Posterior vena cava (tissue), 2 donors: Measurements from ENCODE around the gene PPT1. TPM values are rescaled to one million over a fixed set of nuclear protein-coding genes. Genes with fewer than 3 reads are reported as not detected.

Source experiments
- DNase-seq: peaks from one replicate; pipeline ENCODE4 v3.0.0-alpha.2; 2020; ENCODE audit warnings: low spot score
- intact Hi-C, 2 donors: fragments of 100-400 bp; cut with DNase I; formaldehyde crosslinking; loops; one replicate each; pipeline versions ENCODE4 v1.14.1 to v1.14.2; 2022 to 2023
- long read RNA-seq, 2 donors: library from polyadenylated mRNA; unstranded; transcript quantifications; one replicate each; pipeline ENCODE4 v2.0.0, GENCODE V29; 2020 to 2021
- total RNA-seq, 2 donors: library from RNA; stranded (reverse); fragmentation: NEBNext Ultra II Directional; extraction: Animal tissue kit (Norgen Biotek cat#: 25700); gene quantifications; one replicate each; pipeline ENCODE4 v1.2.1, GENCODE V29; 2021
- donor health status: DM: yes; HTN: yes; CAD: no.
- donor health status: DM: yes; HTN: yes; CAD: no.

The PPT1 gene
- 10 to 100 TPM; 66.2 to 96.3 TPM for total RNA-seq
- long read RNA-seq, donor 1, full-length matches to known transcripts: 57 of 66 reads
- long read RNA-seq, donor 1, partial matches to known transcripts: 8 of 66 reads
- long read RNA-seq, donor 1, other reads (novel, unspliced or antisense): 1 of 66 reads
- long read RNA-seq, donor 2, full-length matches to known transcripts: 219 of 234 reads
- long read RNA-seq, donor 2, partial matches to known transcripts: 6 of 234 reads
- long read RNA-seq, donor 2, other reads (novel, unspliced or antisense): 9 of 234 reads

DNA sequence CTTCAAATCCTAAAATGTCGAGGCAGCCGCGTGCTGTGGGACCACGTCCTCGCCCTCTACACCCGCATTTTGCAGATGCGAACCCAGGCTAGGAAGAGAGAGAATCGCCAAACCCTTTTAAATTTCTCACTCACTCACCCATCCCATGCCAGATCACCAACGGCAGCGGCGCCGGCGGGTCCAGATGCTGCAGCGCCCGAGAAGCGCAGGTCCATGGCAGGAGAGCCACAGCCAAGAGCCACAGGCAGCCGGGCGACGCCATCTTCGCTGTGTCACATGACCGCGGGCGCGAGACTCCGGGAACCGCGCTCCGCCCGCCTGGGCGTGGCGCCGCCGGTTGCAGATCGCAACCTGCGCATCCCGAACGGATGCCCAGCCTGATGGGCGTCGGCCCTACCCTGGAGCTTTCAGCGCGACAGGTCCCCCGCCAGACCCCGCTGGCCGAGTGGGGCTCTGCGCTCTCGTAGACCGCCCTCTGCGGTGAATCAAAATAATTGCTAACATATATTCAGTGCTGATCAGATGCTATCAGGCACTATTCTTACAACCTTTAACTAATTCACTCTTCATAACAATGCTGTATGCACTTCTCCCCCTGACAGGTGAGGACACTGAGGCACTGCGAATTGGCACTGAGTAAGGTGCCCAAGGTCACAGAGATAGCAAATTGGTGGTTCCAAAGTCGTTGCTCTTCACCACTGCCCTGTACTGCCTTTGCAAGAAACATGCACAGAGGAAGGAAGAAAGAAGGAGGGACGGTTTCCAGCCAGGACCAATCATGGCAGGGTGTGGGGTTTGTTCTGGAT, at the start of gene PPT1:
Gene PPT1 (minus strand): TSS at position 276 of the 806 bp plus-strand sequence. CDS start 14 bp downstream, at position 262.
- DNase-seq: peak; percentile 93
- intact Hi-C loops: no loop called here

DNA sequence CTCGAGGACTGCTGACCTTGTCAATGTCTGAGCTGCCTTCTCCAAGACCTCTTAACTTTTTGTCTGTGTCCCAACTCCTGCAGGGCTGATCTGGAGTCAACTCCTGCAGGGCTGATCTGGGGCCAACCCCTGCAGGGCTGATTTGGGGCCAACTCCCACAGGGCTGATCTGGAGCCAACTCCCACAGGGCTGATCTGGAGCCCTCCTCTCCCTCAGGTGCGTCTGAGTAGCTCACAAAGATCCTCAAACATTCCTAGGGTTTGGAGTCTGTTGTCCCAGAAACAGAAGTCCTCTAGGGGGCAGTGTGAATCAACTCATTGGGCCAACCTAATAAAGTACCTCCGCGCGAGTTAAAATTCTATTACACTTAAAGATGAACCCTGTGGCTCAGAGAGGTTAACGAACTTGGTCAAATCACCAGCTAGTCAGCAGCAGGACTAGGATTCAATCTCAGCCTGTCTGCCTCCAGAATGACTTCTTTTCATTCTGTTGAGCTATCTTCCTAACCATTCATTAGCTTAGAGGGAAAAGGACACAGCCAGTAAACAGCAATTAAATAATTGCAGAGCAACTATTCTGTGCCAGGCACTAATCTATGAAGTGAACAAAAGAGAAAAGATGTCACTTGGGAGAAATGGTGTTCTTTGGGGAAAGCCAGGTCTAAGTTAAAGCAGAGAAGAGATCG, 47.0 kb upstream of the PPT1 start:
- no peak for DNase-seq
- intact Hi-C loops: loop anchor here in 1 of 2 donors (10.0 kb wide), 1 partner anchor 191 kb away; no protein-coding TSS in a partner anchor

DNA sequence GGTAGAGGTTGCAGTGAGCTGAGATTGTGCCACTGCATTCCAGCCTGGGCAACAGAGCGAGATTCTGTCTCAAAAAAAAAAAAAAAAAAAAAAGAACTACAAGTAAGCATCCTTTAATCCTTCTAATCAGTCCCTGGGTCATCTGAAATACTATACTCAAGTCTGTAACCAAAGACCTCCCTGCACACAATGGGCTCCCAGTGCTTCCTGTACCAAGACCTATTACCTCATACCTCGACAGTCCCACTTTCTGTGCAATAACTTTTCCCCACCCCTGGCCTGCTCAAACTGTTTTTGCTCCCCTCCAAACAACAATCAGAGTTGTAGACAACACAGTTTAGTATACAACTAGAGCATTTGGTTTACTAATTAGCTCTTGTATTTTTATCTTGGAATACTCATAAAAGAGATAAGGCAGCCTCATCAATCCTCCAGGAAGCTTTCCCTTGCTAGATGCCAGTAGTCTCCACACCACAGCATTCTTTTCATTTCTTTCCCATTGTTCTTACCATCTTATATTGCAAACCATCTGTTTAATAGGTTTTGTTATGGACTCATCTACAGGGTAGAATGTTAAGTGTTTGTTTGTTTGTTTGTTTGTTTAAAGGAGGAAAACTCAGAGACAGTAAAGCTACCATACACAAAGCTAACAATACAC, 45.0 kb upstream of the PPT1 start:
- no peak for DNase-seq
- intact Hi-C loops: loop anchor here in 1 of 2 donors (10.0 kb wide), 1 partner anchor 193 kb away; no protein-coding TSS in a partner anchor

DNA sequence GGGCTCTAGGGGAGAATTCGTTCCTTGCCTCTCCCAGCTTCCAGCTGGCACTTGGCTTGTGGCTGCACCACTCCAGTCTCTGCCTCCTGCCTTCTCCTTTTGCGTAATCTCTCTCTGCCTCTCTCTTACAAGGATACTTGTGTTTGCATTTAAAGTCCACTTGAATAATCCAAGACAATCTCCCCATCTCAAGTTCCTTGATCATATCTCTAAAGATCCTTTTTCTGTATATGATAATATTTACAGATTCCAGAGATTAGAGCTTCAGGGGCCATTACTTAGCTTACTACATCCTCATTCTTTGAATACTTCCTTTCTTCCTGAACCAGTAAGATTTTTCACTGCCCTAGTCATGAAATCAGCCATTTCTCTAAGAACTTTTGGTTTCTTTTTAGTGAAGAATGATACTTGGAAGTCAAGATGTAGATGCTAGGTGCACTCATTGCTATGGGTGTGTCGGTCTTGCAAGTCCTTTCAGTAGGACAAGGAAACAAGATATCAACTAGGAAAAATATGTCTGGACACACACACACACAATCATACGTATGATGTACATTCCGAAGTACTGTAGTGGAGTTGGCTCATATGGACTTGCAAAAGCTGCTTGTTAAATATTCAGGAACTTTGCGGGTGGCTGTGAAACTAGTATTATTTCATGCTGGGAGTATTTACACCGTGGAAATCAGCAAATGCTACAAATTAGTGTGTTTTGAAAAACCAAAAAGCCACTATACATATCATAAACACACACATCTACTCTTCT, 43.3 kb upstream of the PPT1 start:
- DNase-seq: no peak
- intact Hi-C loops: loop anchor here in 1 of 2 donors (10.0 kb wide), 1 partner anchor 194 kb away; no protein-coding TSS in a partner anchor

DNA sequence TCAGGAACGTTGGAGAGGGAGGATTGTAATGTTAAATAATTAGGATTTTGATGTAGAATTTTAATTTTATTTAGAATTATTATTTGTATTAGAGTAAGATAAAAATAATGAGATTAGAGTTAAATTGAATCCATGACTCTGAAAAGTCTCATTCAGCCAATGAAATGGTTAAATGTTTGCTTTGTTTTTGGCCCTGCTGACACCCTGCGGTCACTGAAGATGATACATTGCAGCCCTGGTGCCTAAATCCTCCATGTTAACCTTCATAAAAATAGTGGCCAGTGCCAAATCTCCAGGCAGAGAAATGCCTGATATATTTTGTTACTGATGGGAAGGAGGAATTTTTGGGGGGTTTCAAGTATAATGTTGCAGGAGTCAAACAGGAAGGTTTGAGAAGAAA, 36.8 kb upstream of the PPT1 start:
- intact Hi-C loops: no loop called here

DNA sequence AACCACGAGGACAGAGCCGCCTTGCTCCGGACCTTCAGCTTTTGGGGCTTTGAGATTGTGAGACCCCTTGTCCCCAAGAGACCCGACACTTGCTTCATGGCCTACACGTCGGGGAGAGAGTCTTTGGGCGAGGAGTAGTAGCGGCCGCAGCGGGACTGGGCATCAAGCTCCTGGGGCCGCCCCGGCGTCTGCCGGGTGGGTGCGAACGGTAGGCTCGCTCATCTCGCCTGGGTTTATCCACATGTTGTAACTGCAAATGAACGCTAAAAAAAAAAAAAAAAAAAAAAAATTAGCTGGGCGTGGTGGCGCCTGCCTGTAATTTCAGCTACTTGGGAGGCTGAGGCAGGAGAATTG, 36.2 kb upstream of the PPT1 start:
- intact Hi-C loops: no loop called here
- no peak for DNase-seq

More for the DNA sequence above, 36.8 kb upstream of the PPT1 start:
- DNase-seq: no peak

DNA sequence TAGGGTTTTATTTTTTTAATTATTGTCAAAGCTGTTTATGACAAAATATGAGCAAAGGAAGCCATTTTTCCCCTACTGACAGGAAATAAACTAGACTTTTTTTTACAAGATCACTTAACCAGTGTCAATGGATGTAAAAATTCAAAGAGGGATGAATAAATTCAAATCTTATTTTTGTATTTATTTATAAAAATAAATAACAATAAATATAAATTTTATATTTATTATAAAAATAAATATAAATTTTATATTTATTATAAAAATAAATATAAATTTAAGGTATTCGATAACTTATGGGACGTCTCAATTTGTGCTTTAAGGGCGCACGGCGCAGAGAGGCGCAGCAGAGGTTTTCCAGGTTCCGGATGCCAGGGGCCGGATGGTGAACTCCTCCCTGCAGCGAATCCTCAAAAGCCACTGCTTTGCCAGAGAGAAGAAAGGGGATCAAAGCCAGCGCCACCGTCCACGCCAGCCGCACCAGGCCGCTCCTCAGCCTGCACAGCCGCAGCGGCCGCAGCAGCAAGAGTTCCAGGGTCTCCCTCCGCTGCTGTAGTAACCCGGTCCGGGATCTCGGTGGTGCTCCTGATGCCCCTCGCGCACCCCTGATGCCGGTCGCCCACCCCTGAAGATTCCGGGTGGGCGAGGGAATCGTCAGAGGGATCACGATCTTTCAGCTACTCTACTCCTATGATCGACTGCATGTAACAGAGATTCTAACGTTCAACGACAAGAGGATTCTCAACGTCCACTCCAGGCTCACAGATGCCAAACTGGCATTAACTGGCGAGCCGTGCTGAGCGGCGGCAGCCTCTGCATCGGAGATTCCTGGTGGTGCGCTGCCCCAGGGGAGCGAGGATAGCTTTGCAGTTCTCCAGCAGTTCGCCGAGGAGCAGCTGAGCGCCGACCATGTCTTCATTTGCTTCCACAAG, 35.6 kb upstream of the PPT1 start:
- intact Hi-C loops: no loop called here
- DNase-seq: no peak

DNA sequence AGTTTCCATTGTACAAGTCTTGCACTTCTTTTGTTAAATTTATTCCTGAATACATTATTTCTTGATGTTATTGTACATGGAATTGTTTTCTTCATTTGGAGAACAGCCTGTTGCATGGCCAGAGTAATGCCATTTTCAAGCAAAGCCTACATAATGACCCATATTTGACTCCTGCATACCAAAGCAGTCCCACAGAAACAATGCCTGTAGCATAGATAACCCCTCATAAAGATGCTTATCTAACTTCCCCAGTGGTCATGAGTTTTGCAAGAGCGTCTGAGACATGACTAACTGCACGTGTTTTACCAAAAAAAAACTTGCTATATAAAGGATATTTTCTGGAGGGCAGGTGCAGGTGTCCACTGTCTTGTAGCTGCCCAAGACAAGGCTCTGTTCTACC, 33.8 kb upstream of the PPT1 start:
- intact Hi-C loops: no loop called here
- no peak for DNase-seq

DNA sequence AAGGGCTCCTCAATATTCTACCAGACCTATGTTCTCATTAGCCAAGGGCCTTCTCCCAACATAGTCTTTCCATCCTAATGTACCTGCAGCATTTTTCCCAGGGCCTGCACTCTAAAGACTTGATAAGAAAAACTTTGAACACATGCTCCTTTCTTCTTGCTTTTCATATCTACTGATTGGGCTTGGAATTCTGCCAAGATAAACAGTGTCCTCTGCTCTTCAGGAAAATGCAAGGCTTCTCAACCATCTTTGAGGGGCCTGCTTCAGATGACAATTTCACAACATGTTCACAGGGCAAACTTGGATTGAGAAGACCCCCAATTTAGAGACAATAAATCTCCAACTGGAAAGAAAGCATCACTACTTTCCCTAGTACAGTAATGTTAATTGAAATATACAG, 25.8 kb upstream of the PPT1 start:
- DNase-seq: no peak
- intact Hi-C loops: no loop called here

DNA sequence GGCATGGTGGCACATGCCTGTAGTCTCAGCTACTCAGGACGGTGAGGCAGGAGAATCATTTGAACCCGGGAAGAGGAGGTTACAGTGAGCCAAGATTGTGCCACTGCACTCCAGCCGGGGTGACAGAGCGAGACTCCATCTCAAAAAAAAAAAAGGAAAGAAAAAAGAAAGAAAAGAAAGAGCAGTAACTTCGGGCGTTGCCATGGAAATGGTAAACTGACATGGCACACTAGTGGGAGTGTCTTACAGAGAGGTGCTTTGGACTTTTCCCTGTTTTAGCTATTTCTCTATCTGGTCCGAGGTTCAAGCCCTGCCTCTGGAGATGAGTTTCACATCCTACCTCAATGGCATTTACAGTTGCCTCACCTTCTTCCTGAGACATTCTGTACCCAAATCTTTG, 23.1 kb upstream of the PPT1 start:
- DNase-seq: no peak
- intact Hi-C loops: no loop called here

DNA sequence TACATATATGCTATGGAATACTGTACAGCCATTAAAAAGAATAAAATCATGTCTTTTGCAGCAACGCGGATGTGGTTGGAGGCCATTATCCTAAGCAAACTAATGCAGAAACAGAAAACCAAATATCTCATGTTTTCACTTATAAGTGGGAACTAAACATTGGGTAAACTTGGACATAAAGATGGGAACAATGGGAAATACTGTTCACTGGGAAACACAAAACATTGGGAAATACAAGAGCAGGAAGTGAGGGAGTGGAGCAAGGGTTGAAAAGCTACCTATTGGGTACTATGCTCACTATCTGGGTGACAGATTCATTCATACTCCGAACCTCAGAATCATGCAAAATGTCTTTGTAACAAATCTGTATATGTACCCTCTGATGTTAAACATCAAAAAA, 17.3 kb upstream of the PPT1 start:
- intact Hi-C loops: no loop called here
- DNase-seq: no peak

DNA sequence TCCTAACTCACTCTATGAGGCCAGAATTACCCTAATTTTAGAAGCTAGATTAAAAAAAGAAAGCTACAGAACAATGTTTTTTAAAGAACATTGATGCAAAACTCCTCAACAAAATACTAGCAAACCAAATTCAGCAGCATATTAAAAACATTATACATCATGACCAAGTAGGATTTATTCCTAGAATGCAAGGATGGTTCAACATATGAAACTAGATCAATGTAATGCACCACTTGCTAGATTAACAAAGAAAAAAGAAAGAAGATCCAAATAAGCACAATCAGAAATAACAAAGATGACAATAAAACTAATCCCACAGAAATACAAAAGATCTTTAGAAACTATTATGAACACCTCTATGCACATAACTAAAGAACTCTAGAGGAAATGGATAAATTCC, 13.3 kb upstream of the PPT1 start:
- intact Hi-C loops: no loop called here
- no peak for DNase-seq

DNA sequence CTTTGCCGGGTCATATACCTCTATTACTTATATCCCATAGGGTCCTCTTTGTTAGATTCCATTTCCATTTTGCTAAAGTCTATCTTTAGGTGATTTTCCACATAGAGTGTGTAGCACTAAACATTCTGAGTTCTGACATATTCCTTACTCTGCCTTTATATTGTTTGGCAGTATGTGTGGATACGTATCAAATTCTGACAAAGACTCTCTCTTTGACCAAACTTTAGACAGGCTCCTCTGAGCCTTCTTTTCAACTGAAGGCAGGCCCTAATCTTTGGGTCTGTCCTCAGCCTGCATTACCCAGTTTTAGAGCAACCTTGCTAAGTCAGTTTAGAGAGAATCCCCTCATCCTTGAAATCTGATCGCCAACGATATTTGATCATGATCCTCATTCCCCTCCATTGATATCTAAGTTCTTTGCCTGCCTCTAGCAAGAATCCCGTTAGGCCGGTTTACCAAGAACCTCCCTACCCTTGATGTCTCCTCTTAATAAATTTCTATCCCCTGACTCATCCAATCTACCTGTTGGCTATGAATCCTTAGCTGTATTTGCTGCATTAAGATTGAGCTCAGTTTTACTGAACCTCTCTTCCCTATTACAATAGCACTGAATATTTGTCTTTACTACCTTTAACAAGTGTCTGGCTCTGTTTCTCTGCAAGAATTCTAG, 10.4 kb upstream of the PPT1 start:
- DNase-seq: no peak
- intact Hi-C loops: loop anchor here in 1 of 2 donors (5.0 kb wide), 1 partner anchor 930 kb away; no protein-coding TSS in a partner anchor

DNA sequence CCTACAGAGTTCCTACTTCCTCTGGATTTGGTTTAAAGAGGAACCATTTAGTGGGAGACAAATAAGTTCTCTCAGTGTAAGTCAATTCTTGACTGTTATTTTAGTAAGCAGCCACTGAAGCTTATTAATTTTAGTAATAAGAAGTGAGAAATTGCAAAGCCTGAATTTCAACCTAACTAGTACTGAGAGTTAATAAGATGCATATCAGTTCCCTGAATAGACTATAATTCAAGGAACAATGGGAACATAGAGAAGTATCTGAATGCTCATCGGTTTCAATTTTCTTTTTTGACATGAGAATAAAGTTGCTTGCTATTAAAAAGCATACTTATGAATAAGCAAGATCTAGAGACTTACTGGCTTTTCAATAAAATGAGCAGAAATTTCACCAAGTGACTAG, 8.0 kb upstream of the PPT1 start:
- intact Hi-C loops: loop anchor here in 1 of 2 donors (5.0 kb wide), 1 partner anchor 932 kb away; no protein-coding TSS in a partner anchor
- DNase-seq: no peak

DNA sequence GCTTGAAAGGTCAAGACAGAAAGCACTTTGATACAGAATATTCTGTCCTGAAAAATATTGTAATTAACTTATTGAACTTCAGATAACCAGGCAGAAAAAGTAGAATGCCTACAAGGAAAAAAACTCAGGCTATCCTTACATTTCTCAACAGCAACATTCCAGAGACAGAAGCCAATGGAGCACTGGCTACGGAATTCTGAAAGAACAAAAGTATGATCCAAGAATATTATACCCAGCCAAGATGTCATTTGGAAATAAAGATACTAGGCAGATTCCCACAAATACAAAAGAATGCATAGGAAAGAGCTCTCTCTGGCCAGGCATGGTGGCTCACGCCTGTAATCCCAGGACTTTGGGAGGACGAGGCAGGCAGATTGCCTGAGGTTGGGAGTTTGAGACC, 5.8 kb upstream of the PPT1 start:
- no peak for DNase-seq

DNA sequence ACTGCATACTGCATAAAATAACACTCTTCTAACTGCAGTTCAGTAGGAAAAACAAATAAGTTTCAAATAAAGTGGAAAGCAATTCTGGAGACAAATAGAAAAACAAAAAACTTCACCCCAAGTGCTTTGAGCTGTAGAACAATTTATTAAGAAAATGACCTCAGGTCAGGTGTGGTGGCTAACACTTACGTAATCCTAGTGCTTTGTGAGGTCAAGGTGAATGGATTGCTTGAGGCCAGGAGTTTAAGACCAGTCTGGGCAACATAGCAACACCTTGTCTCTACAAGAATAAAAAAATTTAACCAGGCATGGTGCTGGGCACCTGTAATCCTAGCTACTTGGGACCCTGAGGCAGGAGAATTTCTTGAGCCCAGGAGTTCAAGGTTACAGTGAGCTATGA, 5.0 kb upstream of the PPT1 start:
- intact Hi-C loops: no loop called here
- no peak for DNase-seq

More for the DNA sequence above, 5.8 kb upstream of the PPT1 start:
- intact Hi-C loops: no loop called here

DNA sequence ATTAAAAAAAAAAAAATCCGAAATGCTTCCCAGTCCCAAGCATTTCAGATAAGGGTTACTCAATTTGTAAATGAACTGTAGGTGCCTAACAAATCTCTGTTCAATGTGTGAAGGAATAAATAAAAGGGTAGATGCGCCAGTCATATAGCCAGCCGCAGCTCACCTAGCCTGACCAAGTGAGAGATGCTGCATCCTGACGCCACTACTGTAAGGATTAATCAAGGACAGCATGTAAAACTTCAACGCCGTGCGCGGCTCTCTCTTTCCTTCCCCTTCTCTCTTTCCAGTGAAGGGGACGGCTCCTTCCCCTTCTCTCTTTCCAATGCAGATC, 441 bp downstream of the PPT1 start:
- no peak for DNase-seq
- intact Hi-C loops: no loop called here
